DND-41 (cell line): ENCODE measurements around the gene CARD9.

Experiments used
- ATAC-seq: fragments of 200-7000 bp; cut with Tn5 transposase; 3 replicates; pipeline ENCODE4 v1.9.1; 2021; ENCODE audit warnings: low read depth; ENCODE audit not compliant: insufficient read depth
- DNase-seq: peaks from one replicate; pipeline ENCODE4 v3.0.0-alpha.2; 2020
- H2AFZ ChIP-seq: 2 replicates; pipeline ENCODE4 v1.6.0; 2012; ENCODE audit warnings: low read depth, low read length
- H3K27ac ChIP-seq: 2 replicates; pipeline ENCODE4 v1.5.1; 2012; ENCODE audit warnings: low read length, inconsistent platforms
- H3K27me3 ChIP-seq: fragments of 200-600 bp; sonication (generic); 2 replicates; pipeline ENCODE4 v1.6.0; 2012; ENCODE audit warnings: low read length, mild to moderate bottlenecking, inconsistent platforms; ENCODE audit not compliant: insufficient read depth, poor library complexity
- H3K36me3 ChIP-seq: 2 replicates; pipeline ENCODE4 v1.5.1; 2012; ENCODE audit warnings: low read length, inconsistent platforms; ENCODE audit not compliant: insufficient read depth
- H3K4me1 ChIP-seq: 2 replicates; pipeline ENCODE4 v1.5.1; 2012; ENCODE audit warnings: mild to moderate bottlenecking, low read length; ENCODE audit not compliant: insufficient read depth
- H3K4me2 ChIP-seq: 2 replicates; pipeline ENCODE4 v1.6.0; 2012; ENCODE audit warnings: mild to moderate bottlenecking, moderate library complexity, low read length, inconsistent platforms; ENCODE audit not compliant: insufficient read depth
- H3K4me3 ChIP-seq, 2 experiments: fragments of 200-600 bp in 1 of 2; shearing (Covaris generic) in 1 of 2; 2 replicates each; pipeline ENCODE4 v1.5.1; 2012 to 2016; ENCODE audit warnings: inconsistent platforms in 2 of 2, low read length in 2 of 2, mild to moderate bottlenecking in 2 of 2, low read depth in 1 of 2, moderate library complexity in 1 of 2
- H3K79me2 ChIP-seq: 2 replicates; pipeline ENCODE4 v1.6.0; 2012; ENCODE audit warnings: low read length, inconsistent platforms; ENCODE audit not compliant: insufficient read depth
- H3K9ac ChIP-seq: 2 replicates; pipeline ENCODE4 v1.6.0; 2012; ENCODE audit warnings: low read depth, mild to moderate bottlenecking, inconsistent platforms, low read length, moderate library complexity
- H3K9me3 ChIP-seq: 2 replicates; pipeline ENCODE4 v1.5.1; 2012; ENCODE audit warnings: low read length, moderate library complexity, mild to moderate bottlenecking, inconsistent platforms; ENCODE audit not compliant: insufficient read depth, severe bottlenecking
- H4K20me1 ChIP-seq: 2 replicates; pipeline ENCODE4 v1.6.0; 2012; ENCODE audit warnings: low read length; ENCODE audit not compliant: insufficient read depth
- EZH2 ChIP-seq: IDR thresholded peaks from 3 replicates; pipeline ENCODE4 v1.6.1; 2012; ENCODE audit warnings: borderline replicate concordance, low read depth, mild to moderate bottlenecking, moderate library complexity, low read length, inconsistent platforms; ENCODE audit not compliant: severe bottlenecking
- TF ChIP-seq, protein P1 (sequence below): IDR thresholded peaks from 2 replicates; pipeline ENCODE4 v1.5.1; 2012; ENCODE audit warnings: borderline replicate concordance, low read length, moderate library complexity, mild to moderate bottlenecking; ENCODE audit not compliant: poor library complexity, severe bottlenecking; ENCODE audit errors: extremely low read depth

The CARD9 gene

DNA sequence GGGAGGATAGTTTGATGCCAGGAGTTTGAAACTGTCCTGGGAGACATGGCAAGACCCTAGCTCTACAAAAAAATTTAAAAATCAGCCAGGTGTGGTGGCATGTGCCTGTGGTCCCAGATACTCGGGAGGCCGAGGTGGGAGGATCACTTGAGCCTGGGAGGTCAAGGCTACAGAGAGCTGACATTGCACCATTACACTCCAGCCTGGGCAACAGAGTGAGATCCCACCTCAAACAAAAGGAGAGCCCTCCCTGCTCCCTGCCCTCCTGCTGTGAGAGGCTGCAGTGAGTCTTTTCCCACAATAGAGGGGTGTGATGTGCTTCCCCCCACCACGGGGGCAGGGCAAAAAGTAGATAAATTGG, 59.4 kb downstream of the CARD9 start:
- ATAC-seq, result no peak
- no peak for TF ChIP-seq EZH2
- TF ChIP-seq, protein P1, sequence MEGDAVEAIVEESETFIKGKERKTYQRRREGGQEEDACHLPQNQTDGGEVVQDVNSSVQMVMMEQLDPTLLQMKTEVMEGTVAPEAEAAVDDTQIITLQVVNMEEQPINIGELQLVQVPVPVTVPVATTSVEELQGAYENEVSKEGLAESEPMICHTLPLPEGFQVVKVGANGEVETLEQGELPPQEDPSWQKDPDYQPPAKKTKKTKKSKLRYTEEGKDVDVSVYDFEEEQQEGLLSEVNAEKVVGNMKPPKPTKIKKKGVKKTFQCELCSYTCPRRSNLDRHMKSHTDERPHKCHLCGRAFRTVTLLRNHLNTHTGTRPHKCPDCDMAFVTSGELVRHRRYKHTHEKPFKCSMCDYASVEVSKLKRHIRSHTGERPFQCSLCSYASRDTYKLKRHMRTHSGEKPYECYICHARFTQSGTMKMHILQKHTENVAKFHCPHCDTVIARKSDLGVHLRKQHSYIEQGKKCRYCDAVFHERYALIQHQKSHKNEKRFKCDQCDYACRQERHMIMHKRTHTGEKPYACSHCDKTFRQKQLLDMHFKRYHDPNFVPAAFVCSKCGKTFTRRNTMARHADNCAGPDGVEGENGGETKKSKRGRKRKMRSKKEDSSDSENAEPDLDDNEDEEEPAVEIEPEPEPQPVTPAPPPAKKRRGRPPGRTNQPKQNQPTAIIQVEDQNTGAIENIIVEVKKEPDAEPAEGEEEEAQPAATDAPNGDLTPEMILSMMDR, result no peak
- Histone ChIP-seq H3K9me3 (peaks cover 11% of the 10 kb centered on the region), H3K27ac (no peak overlapping the region), H3K9ac (no peak overlapping the region), H3K36me3 (no peaks in the 10 kb centered on the region), H3K27me3 (no peaks in the 10 kb centered on the region), H3K4me1 (no peaks in the 10 kb centered on the region), H3K4me2 (no peak overlapping the region), H3K79me2 (no peaks in the 10 kb centered on the region), H3K4me3 (no peak overlapping the region), H2AFZ (no peak overlapping the region), H4K20me1 (no peaks in the 10 kb centered on the region)
- no peak for DNase-seq
